ENCODE data around the gene TRAM2.
A peak's percentile ranks its signal among the peaks of the same experiment; 100 is the strongest.

The TRAM2 gene

DNA sequence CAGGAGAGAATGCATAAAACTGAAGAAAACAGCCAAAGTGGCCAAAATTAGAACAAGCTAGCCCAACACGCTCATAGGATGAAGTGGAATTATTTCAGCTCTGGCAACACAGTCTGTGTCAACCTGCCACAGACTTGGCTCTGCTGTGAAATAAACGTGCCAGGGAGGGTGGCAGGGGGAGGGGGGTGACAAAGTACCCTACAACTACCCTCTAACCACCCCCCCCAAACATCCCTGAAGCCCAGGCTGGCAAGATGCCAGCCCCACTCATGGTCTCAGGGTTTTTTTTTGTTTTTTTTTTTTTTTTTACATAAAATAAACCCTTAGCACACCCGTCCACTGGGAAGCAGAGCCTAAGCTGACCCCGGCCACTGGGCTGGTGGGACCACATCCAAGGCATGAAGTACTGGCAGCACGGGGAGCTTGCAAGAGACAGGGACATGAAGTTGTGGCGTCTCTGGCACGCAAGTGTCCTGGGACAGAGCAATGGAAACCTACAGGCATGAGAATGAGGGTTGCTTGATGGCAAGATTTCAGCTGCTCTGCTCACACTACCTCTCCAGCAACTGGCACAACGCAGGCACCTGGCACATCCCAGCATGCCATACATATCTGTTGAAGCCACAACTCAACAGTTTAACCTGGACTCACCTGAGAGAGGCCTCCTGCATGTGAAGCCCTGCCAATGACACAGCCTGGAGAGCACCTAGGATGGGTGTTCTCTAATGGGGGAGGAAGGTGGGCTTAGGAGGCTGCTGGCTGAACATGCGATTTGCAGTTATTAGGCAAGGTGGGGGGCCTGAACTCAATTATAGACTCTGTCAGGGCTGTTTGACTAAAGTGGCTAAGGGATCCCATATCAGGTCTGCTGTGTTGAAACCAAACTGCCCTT, 76.4 kb downstream of the TRAM2 start:
- TF ChIP-seq, protein P1, sequence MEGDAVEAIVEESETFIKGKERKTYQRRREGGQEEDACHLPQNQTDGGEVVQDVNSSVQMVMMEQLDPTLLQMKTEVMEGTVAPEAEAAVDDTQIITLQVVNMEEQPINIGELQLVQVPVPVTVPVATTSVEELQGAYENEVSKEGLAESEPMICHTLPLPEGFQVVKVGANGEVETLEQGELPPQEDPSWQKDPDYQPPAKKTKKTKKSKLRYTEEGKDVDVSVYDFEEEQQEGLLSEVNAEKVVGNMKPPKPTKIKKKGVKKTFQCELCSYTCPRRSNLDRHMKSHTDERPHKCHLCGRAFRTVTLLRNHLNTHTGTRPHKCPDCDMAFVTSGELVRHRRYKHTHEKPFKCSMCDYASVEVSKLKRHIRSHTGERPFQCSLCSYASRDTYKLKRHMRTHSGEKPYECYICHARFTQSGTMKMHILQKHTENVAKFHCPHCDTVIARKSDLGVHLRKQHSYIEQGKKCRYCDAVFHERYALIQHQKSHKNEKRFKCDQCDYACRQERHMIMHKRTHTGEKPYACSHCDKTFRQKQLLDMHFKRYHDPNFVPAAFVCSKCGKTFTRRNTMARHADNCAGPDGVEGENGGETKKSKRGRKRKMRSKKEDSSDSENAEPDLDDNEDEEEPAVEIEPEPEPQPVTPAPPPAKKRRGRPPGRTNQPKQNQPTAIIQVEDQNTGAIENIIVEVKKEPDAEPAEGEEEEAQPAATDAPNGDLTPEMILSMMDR (IDR thresholded peaks at IDR 0.05) = no peak
- Histone ChIP-seq H3K27me3 (no peaks in the 10 kb centered on the region), H3K9me3 (no peaks in the 10 kb centered on the region), H3K4me1 (peaks cover 4 to 68% (median 55%) of the 10 kb centered on the region in 4 donors), H3K36me3 (peaks cover 17 to 21% (median 19%) of the 10 kb centered on the region in 3 donors), H3K4me3 (no peak overlapping the region), H3K27ac (peak overlapping the region; percentile 73 to 81)
- intact Hi-C loops (cut with DNase I; ENCODE audit: low total_unique reads) = loop anchor here (5.0 to 10.0 kb wide), 2 partner anchors 164 to 492 kb away; no protein-coding TSS in a partner anchor
- peak in 1 of 2 donors; percentile 82 for DNase-seq

DNA sequence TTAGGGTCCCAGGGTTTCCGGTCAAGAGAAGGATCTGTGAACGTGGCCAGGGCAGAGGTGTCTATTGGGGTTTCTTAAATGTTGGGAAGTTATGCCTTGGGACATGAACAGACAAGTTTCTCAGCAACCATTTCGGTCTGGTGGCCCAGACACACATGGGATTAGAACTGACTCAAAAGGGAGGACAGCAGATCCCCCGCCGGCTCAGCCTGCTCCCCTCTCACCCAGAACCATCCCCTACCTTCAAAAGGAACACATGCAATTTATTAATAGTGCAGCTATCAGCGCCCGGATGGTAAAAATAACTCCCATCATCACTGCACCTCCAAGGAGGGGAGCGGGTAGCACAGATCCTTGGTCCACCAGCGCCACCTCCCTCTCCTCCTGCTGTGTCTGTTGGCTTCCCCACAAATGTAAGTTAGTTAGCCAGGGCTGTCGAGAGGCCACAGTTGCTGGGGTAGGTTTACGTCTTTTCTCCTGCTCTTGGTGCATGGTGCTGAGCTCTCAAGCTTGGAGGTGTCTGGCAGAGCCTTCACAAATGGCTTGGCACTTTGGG, 77.1 kb downstream of the TRAM2 start:
- peaks cover 12 to 18% (median 13%) of the 10 kb centered on the region in 3 donors for H3K36me3 ChIP-seq
- no peak overlapping the region for H3K4me3 ChIP-seq
- peak overlapping the region; percentile 73 to 81 for H3K27ac ChIP-seq
- H3K9me3 ChIP-seq = no peaks in the 10 kb centered on the region
- peaks cover 4 to 60% (median 51%) of the 10 kb centered on the region in 4 donors for H3K4me1 ChIP-seq
- TF ChIP-seq, protein P1 (IDR thresholded peaks at IDR 0.05) = no peak
- H3K27me3 ChIP-seq = no peaks in the 10 kb centered on the region
- intact Hi-C loops (cut with DNase I; ENCODE audit: low total_unique reads) = loop anchor here (5.0 to 10.0 kb wide), 2 partner anchors 165 to 493 kb away; no protein-coding TSS in a partner anchor
- peak in 1 of 2 donors; percentile 84 for DNase-seq

DNA sequence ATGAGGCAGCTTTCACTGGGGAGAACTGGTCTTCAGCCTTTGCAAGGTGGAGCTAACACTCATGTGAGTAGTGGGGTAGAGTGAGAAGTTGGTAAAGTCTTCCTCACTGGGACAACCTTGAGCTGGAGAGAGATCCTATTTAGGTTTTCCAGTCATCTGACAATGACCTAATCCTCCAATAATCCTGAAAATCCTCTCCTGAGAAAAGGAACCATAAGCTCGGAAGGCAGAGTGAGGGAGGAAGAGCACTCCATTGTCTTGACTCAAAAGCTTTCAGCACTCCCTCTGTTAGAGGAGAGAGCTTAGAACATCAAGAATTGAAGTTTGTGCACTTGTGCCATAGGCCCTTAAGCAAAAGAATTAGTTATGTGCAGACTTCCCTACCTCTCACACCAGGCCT, 77.8 kb downstream of the TRAM2 start:
- Histone ChIP-seq H3K4me3 (no peak overlapping the region), H3K9me3 (no peaks in the 10 kb centered on the region), H3K27me3 (no peaks in the 10 kb centered on the region), H3K4me1 (peaks cover 0 to 53% (median 44%) of the 10 kb centered on the region in 4 donors), H3K36me3 (peaks cover 12 to 18% (median 13%) of the 10 kb centered on the region in 3 donors), H3K27ac (peak overlapping the region; percentile 73 to 81)
- TF ChIP-seq, protein P1 (IDR thresholded peaks at IDR 0.05) = no peak
- intact Hi-C loops (cut with DNase I; ENCODE audit: low total_unique reads) = no loop called here
- no peak for DNase-seq

DNA sequence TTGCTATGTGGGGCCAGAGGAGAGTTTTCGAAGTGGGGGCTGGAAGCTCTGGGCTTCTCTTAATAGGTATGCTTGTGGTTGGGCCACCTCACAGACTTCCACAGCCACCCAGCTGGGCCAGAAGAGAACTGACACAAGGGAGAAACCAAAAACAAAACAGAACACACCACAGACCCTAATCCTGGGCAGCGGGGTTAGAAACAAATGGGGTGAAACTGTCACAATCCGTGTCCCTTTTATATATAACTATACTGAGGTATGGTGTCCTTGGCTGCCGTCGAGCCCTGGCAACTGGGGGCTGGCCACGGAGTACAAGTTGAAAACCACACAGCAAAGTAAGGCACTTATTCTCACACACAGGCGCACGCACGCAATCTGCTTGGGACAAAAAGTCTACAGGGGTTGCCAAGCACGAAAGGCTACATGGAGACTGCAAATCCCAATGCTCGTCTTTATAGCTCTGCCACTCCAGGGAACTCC, 78.3 kb downstream of the TRAM2 start:
- peak overlapping the region; percentile 73 to 81 for H3K27ac ChIP-seq
- TF ChIP-seq, protein P1 (IDR thresholded peaks at IDR 0.05) = no peak
- intact Hi-C loops (cut with DNase I; ENCODE audit: low total_unique reads) = no loop called here

DNA sequence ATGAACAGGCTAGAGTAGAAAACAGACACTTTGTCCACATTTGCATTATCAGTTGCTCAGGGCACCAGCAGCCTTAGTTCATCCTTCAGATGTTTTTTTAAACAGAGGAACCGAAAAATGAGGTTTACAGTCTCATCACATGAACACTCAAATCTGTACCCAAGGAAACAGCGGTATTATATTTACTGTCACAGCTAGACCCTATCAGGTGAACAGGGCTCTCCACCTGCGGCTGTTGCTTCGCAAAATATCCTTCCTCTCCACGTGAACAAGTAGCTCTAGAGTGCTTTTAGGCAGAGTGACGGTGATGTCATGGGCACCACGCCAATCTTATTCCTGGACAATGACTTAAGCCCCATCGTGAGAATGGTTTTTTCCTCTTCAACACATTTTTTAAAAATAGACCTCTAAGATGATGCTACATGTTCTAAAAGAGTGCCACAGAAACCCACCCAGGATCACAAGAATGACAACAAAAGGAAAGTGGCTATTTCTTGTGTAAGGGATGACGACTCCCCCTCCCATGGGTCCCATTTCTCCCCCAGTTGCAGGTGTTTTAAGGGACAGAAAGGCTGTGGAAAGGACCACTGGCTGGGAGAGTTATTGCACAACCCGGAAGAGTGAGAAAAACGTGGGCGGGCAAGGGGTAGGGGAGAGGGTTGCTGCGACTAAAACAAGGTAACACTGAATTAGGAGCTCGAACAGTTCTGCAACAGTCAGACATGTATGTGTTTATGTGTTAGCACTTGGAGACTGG, 79.0 kb downstream of the TRAM2 start:
- H3K4me1 ChIP-seq = peaks cover 0 to 43% (median 33%) of the 10 kb centered on the region in 4 donors

More for the DNA sequence above, 78.3 kb downstream of the TRAM2 start:
- peaks cover 0 to 48% (median 40%) of the 10 kb centered on the region in 4 donors for H3K4me1 ChIP-seq
- H3K9me3 ChIP-seq = no peaks in the 10 kb centered on the region
- no peak overlapping the region for H3K4me3 ChIP-seq
- DNase-seq = no peak
- peaks cover 12 to 18% (median 13%) of the 10 kb centered on the region in 3 donors for H3K36me3 ChIP-seq
- H3K27me3 ChIP-seq = no peaks in the 10 kb centered on the region

More for the DNA sequence above, 79.0 kb downstream of the TRAM2 start:
- intact Hi-C loops (cut with DNase I; ENCODE audit: low total_unique reads) = no loop called here
- H3K36me3 ChIP-seq = peaks cover 11 to 12% (median 12%) of the 10 kb centered on the region in 3 donors
- peak overlapping the region; percentile 73 to 81 for H3K27ac ChIP-seq
- H3K9me3 ChIP-seq = no peaks in the 10 kb centered on the region
- H3K27me3 ChIP-seq = no peaks in the 10 kb centered on the region
- TF ChIP-seq, protein P1 (IDR thresholded peaks at IDR 0.05) = no peak
- H3K4me3 ChIP-seq = no peak overlapping the region
- DNase-seq = no peak

All from tibial artery (tissue), 4 donors.